HG03432 (cell line): ENCODE results near the gene SHISA4.
"Not testable (repeated sequence)": the region's sequence is repeated elsewhere in the genome, so short reads cannot be mapped to it uniquely, and the experiment has no call there.

Experiments used
- ATAC-seq: cut with Tn5 transposase; IDR thresholded peaks from one replicate; pipeline ENCODE4 v1.9.1; 2021; ENCODE audit warnings: mild to moderate bottlenecking, moderate library complexity; ENCODE audit not compliant: unreplicated experiment

Gene SHISA4

GRCh38 chr1:201925981-201926645 lies 37.4 kb downstream of the SHISA4 start:
- no peak for ATAC-seq

- no peak for ATAC-seq
These were observed 39.6 kb downstream of the SHISA4 start for GRCh38 chr1:201928266-201928665.

- ATAC-seq = no peak
These were observed 41.4 kb downstream of the SHISA4 start for GRCh38 chr1:201930137-201930536.

- ATAC-seq = no peak
These were observed 42.1 kb downstream of the SHISA4 start for GRCh38 chr1:201930803-201931202.

- no peak for ATAC-seq
These were observed 45.2 kb downstream of the SHISA4 start for GRCh38 chr1:201933840-201934430.

- no peak for ATAC-seq
These were observed 49.0 kb downstream of the SHISA4 start for GRCh38 chr1:201937624-201938213.

GRCh38 chr1:201938440-201939035 lies 49.8 kb downstream of the SHISA4 start:
- ATAC-seq = no peak

- ATAC-seq = no peak
These were observed 50.5 kb downstream of the SHISA4 start for GRCh38 chr1:201939148-201939547.

- ATAC-seq = no peak
These were observed 50.9 kb downstream of the SHISA4 start for GRCh38 chr1:201939574-201939973.

- not testable (repeated sequence) for ATAC-seq
These were observed 51.6 kb downstream of the SHISA4 start for GRCh38 chr1:201940316-201940715.

GRCh38 chr1:201941420-201942128 lies 52.9 kb downstream of the SHISA4 start:
- no peak for ATAC-seq

GRCh38 chr1:201942129-201942495 lies 53.4 kb downstream of the SHISA4 start:
- ATAC-seq = no peak
